D721Med (cell line): ENCODE measurements around the gene C5AR2.

ENCODE experiments used
- DNase-seq: peaks from one replicate; pipeline ENCODE4 v3.0.0; 2011; ENCODE audit warnings: low spot score; ENCODE audit not compliant: insufficient read length
- FAIRE-seq: peaks from 2 replicates; lab custom pipeline; 2011; peaks lifted over from hg19 to GRCh38; lab: Jason Lieb, UNC
- TF ChIP-seq, protein P1 (sequence below): IDR thresholded peaks from 2 replicates; pipeline ENCODE4 v1.5.1; 2012; ENCODE audit warnings: mild to moderate bottlenecking, control low read depth; ENCODE audit not compliant: insufficient read depth; ENCODE audit errors: missing control alignments

C5AR2 gene

GRCh38 chr19:47390533-47391488, 58.8 kb downstream of the C5AR2 start:
- DNase-seq, result no peak

GRCh38 chr19:47391510-47392223, 59.7 kb downstream of the C5AR2 start:
- TF ChIP-seq, protein P1, sequence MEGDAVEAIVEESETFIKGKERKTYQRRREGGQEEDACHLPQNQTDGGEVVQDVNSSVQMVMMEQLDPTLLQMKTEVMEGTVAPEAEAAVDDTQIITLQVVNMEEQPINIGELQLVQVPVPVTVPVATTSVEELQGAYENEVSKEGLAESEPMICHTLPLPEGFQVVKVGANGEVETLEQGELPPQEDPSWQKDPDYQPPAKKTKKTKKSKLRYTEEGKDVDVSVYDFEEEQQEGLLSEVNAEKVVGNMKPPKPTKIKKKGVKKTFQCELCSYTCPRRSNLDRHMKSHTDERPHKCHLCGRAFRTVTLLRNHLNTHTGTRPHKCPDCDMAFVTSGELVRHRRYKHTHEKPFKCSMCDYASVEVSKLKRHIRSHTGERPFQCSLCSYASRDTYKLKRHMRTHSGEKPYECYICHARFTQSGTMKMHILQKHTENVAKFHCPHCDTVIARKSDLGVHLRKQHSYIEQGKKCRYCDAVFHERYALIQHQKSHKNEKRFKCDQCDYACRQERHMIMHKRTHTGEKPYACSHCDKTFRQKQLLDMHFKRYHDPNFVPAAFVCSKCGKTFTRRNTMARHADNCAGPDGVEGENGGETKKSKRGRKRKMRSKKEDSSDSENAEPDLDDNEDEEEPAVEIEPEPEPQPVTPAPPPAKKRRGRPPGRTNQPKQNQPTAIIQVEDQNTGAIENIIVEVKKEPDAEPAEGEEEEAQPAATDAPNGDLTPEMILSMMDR, result peak; percentile 79
- DNase-seq (no peak), FAIRE-seq (no peak)

More at GRCh38 chr19:47390533-47391488, 58.8 kb downstream of the C5AR2 start:
- FAIRE-seq, result no peak
- TF ChIP-seq, protein P1, result no peak
